Loucy (cell line): ENCODE results near the gene SETBP1.

Experiments used
- H2AFZ ChIP-seq: fragments of 200-600 bp; sonication (generic); 2 replicates; pipeline ENCODE4 v1.6.0; 2016; ENCODE audit warnings: antibody characterized with exemption, mild to moderate bottlenecking, low read length, moderate library complexity
- H3F3A ChIP-seq: fragments of 200-600 bp; 2 replicates; pipeline ENCODE4 v1.6.0; 2016; ENCODE audit warnings: antibody characterized with exemption, low read depth, mild to moderate bottlenecking
- H3K27me3 ChIP-seq: fragments of 200-600 bp; sonication (generic); 2 replicates; pipeline ENCODE4 v1.6.1; 2014; ENCODE audit warnings: low read length, mild to moderate bottlenecking; ENCODE audit not compliant: insufficient read depth, poor library complexity, severe bottlenecking
- H3K36me3 ChIP-seq: fragments of 200-600 bp; sonication (generic); 2 replicates; pipeline ENCODE4 v1.6.1; 2016; ENCODE audit warnings: low read length; ENCODE audit not compliant: insufficient read depth
- H3K4me1 ChIP-seq: fragments of 200-600 bp; sonication (generic); 2 replicates; pipeline ENCODE4 v1.5.1; 2014; ENCODE audit warnings: low read length, mild to moderate bottlenecking; ENCODE audit not compliant: insufficient read depth, poor library complexity, severe bottlenecking
- H3K4me2 ChIP-seq: fragments of 200-600 bp; sonication (generic); 2 replicates; pipeline ENCODE4 v1.6.0; 2014; ENCODE audit warnings: antibody characterized with exemption, low read length, low read depth, mild to moderate bottlenecking; ENCODE audit not compliant: poor library complexity, severe bottlenecking
- H3K4me3 ChIP-seq: fragments of 200-600 bp; sonication (generic); 2 replicates; pipeline ENCODE4 v1.5.1; 2014; ENCODE audit warnings: low read length, mild to moderate bottlenecking, mixed read lengths; ENCODE audit not compliant: poor library complexity, severe bottlenecking
- H3K79me2 ChIP-seq: fragments of 200-600 bp; sonication (generic); 2 replicates; pipeline ENCODE4 v1.6.1; 2014; ENCODE audit warnings: low read length; ENCODE audit not compliant: insufficient read depth
- H3K9ac ChIP-seq: fragments of 200-600 bp; sonication (generic); 2 replicates; pipeline ENCODE4 v1.6.0; 2014; ENCODE audit warnings: mild to moderate bottlenecking, low read depth, low read length, moderate library complexity; ENCODE audit not compliant: poor library complexity, severe bottlenecking
- H3K9me2 ChIP-seq: fragments of 200-600 bp; sonication (generic); replicated peaks from 2 replicates; pipeline ENCODE4 v1.6.1; 2016; ENCODE audit warnings: low read depth, low read length, mixed read lengths
- H3K9me3 ChIP-seq: fragments of 200-600 bp; sonication (generic); 2 replicates; pipeline ENCODE4 v1.6.1; 2014; ENCODE audit warnings: mild to moderate bottlenecking, antibody characterized with exemption, low read length, low read depth; ENCODE audit not compliant: insufficient read depth
- H4K20me1 ChIP-seq: fragments of 200-600 bp; sonication (generic); 2 replicates; pipeline ENCODE4 v1.6.0; 2014; ENCODE audit warnings: antibody characterized with exemption, low read length, mild to moderate bottlenecking; ENCODE audit not compliant: insufficient read depth, poor library complexity, severe bottlenecking
- EZH2phosphoT487 ChIP-seq: fragments of 200-600 bp; IDR thresholded peaks from 2 replicates; pipeline ENCODE4 v1.6.1; 2018; ENCODE audit warnings: antibody characterized with exemption, mild to moderate bottlenecking, moderate library complexity, borderline replicate concordance
- TF ChIP-seq, protein P1 (sequence below): fragments of 200-600 bp; sonication (generic); conservative IDR thresholded peaks from 2 replicates; pipeline ENCODE4 v1.5.1; 2014; ENCODE audit warnings: mild to moderate bottlenecking, antibody characterized with exemption, low read length

The SETBP1 gene

DNA sequence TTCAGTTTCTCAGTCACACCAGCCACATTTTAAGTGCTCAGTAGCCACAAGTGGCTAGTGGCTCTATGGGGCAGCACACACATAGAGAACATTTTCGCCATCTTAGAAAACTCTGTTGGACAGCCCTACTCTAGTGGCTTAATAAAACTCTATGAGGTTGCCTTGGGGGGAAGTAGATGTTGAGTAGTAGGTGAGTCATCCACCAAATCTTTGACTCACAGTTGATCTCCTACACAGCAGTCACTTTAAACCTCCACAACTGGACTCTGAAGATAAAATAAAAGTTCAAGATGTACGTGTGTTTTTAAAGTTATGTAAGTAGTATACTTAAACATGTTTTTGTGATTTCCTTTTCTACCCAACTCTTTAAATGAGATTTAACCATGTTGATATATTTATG lies 379.0 kb downstream of the SETBP1 start:
- TF ChIP-seq, protein P1, sequence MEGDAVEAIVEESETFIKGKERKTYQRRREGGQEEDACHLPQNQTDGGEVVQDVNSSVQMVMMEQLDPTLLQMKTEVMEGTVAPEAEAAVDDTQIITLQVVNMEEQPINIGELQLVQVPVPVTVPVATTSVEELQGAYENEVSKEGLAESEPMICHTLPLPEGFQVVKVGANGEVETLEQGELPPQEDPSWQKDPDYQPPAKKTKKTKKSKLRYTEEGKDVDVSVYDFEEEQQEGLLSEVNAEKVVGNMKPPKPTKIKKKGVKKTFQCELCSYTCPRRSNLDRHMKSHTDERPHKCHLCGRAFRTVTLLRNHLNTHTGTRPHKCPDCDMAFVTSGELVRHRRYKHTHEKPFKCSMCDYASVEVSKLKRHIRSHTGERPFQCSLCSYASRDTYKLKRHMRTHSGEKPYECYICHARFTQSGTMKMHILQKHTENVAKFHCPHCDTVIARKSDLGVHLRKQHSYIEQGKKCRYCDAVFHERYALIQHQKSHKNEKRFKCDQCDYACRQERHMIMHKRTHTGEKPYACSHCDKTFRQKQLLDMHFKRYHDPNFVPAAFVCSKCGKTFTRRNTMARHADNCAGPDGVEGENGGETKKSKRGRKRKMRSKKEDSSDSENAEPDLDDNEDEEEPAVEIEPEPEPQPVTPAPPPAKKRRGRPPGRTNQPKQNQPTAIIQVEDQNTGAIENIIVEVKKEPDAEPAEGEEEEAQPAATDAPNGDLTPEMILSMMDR: no peak
- no peak for TF ChIP-seq EZH2phosphoT487
- Histone ChIP-seq H3K4me2 (peak overlapping the region; percentile 58), H3K36me3 (peaks cover 9% of the 10 kb centered on the region; the same call in 1 of the 2 replicates), H3F3A (peaks cover 3% of the 10 kb centered on the region; the same call in 1 of the 2 replicates), H3K4me1 (peaks cover 82% of the 10 kb centered on the region), H3K9ac (peak overlapping the region; percentile 65), H2AFZ (no peak overlapping the region), H3K9me2 (no peaks in the 10 kb centered on the region), H3K27me3 (no peaks in the 10 kb centered on the region), H4K20me1 (no peaks in the 10 kb centered on the region), H3K79me2 (no peaks in the 10 kb centered on the region), H3K9me3 (no peaks in the 10 kb centered on the region), H3K4me3 (peak overlapping the region; percentile 62)

DNA sequence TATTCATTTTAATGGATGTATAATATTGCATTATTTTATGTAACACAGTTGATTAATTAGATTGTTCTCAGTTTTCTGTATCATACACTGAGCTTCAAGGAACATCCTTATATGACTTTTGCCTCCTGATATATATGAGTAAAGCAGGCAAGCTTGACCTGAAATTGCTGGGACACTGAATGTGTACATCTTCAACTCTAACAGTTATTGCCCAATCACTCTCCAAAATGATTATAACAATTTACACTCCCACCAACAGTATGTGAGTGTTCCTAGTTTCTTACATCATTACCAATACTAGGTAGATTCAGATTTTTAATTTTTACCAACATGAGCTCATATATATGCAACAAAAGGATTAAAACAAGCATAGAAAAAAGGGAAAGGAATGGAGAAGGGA lies 379.4 kb downstream of the SETBP1 start:
- no peaks in the 10 kb centered on the region for H4K20me1 ChIP-seq
- H2AFZ ChIP-seq: no peak overlapping the region
- peak overlapping the region; percentile 58 for H3K4me2 ChIP-seq
- H3K9ac ChIP-seq: peak overlapping the region; percentile 65
- no peaks in the 10 kb centered on the region for H3K27me3 ChIP-seq
- H3K4me3 ChIP-seq: peak overlapping the region; percentile 62
- H3K9me2 ChIP-seq: no peaks in the 10 kb centered on the region
- H3K4me1 ChIP-seq: peaks cover 82% of the 10 kb centered on the region
- H3K79me2 ChIP-seq: no peaks in the 10 kb centered on the region
- H3K36me3 ChIP-seq: peaks cover 9% of the 10 kb centered on the region; the same call in 1 of the 2 replicates
- TF ChIP-seq, protein P1: no peak
- no peak for TF ChIP-seq EZH2phosphoT487
- peaks cover 3% of the 10 kb centered on the region; the same call in 1 of the 2 replicates for H3F3A ChIP-seq
- H3K9me3 ChIP-seq: no peaks in the 10 kb centered on the region

DNA sequence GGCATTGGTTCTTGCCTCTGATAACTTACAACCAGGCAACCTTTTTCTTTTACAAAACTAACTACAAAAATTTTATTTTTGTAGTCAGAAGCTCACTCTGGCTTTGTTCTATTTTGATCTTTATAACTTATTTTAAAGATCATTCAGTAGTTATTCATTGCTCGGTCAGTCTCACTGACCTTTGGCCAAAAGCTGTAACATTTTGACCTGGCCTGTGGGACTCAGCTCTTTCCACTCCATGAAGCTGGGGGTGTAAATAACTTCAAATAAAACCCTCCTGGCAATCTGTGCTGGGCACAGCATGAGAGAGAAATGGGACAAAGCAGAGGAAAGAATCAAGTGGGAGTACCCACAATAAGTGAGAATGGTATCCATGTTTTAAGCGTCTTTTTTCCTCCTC lies 380.7 kb downstream of the SETBP1 start:
- H3K9me2 ChIP-seq: no peaks in the 10 kb centered on the region
- peak overlapping the region; percentile 58 for H3K4me2 ChIP-seq
- H3K9me3 ChIP-seq: no peaks in the 10 kb centered on the region
- H3K9ac ChIP-seq: peak overlapping the region; percentile 65
- H3K27me3 ChIP-seq: no peaks in the 10 kb centered on the region
- peak overlapping the region; percentile 62 for H3K4me3 ChIP-seq
- peaks cover 11% of the 10 kb centered on the region; the same call in 1 of the 2 replicates for H3F3A ChIP-seq
- H3K4me1 ChIP-seq: peaks cover 87% of the 10 kb centered on the region
- H3K79me2 ChIP-seq: no peaks in the 10 kb centered on the region
- TF ChIP-seq, protein P1: no peak
- H4K20me1 ChIP-seq: no peaks in the 10 kb centered on the region
- H2AFZ ChIP-seq: no peak overlapping the region
- H3K36me3 ChIP-seq: peaks cover 9% of the 10 kb centered on the region; the same call in 1 of the 2 replicates
